Retinal pigment epithelial cell (primary cell): ENCODE measurements around the gene RAD23A.
"Not testable (repeated sequence)": the region's sequence is repeated elsewhere in the genome, so short reads cannot be mapped to it uniquely, and the experiment has no call there.

ENCODE experiments used
- DNase-seq: peaks from one replicate; pipeline ENCODE4 v3.0.0-alpha.2; 2010; ENCODE audit warnings: low read depth
- H3K4me3 ChIP-seq: 2 replicates; pipeline ENCODE4 v1.5.1; 2011; ENCODE audit warnings: mild to moderate bottlenecking, low read length, control low read depth, moderate library complexity
- TF ChIP-seq, protein P1 (sequence below): conservative IDR thresholded peaks from 2 replicates; pipeline ENCODE4 v1.5.1; 2011; ENCODE audit warnings: low read depth, low read length, control low read depth, inconsistent platforms

The RAD23A gene

DNA sequence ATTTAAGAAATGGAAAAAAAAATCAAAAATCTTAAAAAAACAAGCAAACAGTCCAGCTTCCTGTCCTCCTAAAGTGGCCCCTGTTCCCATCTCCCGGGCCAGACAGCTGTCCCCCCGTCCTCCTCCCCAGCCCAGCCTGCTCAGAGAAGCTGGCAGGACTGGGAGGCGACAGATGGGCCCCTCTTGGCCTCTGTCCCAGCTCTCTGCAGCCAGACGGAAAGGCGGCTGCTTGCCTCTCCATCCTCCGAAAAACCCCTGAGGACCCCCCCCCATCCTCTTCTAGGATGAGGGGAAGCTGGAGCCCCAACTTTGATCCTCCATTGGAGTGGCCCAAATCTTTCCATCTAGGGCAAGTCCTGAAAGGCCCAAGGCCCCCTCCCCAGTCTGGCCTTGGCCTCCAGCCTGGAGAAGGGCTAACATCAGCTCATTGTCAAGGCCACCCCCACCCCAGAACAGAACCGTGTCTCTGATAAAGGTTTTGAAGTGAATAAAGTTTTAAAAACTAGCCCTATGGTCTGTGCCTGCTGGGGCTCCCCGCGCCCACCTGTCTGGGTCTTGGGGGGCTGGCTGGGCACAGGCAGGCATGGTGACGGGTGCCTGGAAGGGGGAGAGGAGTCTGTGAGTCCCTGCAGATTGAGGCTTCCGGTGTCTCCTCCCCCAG is 7.6 kb downstream of the RAD23A start:
- no peak for DNase-seq
- no peak overlapping the region for H3K4me3 ChIP-seq
- TF ChIP-seq, protein P1, sequence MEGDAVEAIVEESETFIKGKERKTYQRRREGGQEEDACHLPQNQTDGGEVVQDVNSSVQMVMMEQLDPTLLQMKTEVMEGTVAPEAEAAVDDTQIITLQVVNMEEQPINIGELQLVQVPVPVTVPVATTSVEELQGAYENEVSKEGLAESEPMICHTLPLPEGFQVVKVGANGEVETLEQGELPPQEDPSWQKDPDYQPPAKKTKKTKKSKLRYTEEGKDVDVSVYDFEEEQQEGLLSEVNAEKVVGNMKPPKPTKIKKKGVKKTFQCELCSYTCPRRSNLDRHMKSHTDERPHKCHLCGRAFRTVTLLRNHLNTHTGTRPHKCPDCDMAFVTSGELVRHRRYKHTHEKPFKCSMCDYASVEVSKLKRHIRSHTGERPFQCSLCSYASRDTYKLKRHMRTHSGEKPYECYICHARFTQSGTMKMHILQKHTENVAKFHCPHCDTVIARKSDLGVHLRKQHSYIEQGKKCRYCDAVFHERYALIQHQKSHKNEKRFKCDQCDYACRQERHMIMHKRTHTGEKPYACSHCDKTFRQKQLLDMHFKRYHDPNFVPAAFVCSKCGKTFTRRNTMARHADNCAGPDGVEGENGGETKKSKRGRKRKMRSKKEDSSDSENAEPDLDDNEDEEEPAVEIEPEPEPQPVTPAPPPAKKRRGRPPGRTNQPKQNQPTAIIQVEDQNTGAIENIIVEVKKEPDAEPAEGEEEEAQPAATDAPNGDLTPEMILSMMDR: no peak

DNA sequence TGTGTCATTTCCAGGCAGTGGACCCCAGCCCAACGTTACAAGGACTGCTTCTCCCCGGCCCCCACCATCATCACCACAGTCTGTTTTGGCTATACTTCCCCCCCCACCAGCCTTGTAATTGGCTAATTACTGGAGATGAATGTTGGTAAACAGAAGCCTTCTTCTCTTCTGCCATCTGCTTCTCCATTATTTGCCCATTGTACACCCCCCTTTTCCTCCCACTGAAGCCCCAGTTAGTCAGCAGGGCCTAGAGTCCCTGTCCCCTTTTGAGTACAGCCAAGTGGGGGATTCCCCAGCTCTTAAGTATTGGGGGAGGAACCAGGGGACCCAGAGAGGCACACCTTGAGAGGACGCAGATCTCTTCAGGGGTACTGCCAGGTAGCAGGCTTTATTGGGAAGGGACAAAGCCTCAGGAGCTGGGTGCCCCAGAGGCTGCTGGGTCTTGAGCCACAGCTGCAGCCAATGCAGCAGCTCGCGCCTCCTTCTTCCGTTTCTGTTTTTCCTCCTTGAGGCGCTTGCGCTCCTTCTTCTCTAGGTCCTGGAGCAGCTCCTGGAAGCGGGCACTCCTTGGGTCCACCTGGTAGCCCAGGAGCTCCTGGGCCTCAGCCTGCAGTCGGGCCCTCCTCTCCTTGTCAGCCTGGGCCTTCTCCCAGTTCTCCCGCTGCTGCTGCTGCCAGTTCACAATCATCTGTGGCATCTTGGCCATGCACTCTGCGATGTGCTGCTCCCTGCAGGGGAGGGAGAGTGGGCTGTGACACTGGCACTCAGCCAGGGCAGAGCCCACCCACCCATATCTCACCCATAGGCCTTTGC is 8.3 kb downstream of the RAD23A start:
- no peak for DNase-seq

DNA sequence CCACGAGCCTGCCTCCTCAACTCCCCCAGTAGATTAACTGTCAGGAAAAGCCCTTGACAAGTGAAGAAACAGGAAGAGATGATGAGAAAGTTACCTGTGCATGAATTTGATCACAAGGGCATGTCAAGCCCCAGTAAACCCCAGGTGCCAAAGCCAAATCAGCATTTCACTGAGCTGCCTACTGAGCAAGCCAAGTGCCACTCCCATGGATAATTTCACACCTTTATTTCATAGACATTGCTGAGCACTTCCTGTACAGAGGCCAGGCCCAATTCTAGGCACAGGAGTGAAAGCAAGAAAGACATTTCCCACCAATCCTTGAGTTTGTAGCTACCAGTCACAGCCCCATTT is 8.9 kb downstream of the RAD23A start:
- no peak overlapping the region for H3K4me3 ChIP-seq
- no peak for DNase-seq
- TF ChIP-seq, protein P1: no peak

More for the DNA sequence above, 8.3 kb downstream of the RAD23A start:
- TF ChIP-seq, protein P1: no peak
- no peak overlapping the region for H3K4me3 ChIP-seq

DNA sequence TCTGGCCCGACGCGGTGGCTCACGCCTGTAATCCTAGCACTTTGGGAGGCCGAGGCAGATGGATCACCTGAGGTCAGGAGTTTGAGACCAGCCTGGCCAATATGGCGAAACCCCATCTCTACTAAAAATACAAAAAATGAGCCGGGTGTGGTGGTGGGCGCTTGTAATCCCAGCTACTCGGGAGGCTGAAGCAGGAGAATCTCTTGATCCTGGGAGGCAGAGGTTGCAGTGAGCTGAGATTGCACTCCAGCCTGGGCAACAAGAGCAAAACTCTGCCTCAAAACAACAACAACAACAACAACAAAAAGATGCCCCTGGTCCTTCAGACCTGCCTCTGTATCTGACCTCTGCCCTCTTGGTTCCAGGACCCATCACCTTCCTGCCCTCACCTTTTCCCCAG is 9.9 kb downstream of the RAD23A start:
- DNase-seq: not testable (repeated sequence)
- H3K4me3 ChIP-seq: peak overlapping the region; percentile 90

DNA sequence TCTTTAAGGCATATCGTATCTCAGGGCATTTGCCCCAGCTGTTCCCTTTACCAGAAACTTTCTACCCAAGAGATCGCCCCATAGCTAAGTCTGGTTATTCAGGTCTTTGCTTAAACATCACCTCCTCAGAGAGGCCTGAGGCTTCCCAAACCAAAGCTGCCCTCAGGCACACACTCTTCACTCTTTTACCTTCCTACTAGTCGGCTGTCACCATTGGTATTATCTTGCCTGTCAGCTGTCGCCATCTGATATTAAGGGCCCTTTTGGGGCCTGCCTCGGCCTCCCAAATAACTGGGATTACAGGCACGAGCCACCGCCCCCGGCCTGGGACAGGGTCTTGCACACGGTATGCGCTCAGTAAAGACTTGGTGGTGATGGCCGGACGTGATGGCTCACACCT is 10.3 kb downstream of the RAD23A start:
- TF ChIP-seq, protein P1: no peak
- peak overlapping the region; percentile 90 for H3K4me3 ChIP-seq
- no peak for DNase-seq

DNA sequence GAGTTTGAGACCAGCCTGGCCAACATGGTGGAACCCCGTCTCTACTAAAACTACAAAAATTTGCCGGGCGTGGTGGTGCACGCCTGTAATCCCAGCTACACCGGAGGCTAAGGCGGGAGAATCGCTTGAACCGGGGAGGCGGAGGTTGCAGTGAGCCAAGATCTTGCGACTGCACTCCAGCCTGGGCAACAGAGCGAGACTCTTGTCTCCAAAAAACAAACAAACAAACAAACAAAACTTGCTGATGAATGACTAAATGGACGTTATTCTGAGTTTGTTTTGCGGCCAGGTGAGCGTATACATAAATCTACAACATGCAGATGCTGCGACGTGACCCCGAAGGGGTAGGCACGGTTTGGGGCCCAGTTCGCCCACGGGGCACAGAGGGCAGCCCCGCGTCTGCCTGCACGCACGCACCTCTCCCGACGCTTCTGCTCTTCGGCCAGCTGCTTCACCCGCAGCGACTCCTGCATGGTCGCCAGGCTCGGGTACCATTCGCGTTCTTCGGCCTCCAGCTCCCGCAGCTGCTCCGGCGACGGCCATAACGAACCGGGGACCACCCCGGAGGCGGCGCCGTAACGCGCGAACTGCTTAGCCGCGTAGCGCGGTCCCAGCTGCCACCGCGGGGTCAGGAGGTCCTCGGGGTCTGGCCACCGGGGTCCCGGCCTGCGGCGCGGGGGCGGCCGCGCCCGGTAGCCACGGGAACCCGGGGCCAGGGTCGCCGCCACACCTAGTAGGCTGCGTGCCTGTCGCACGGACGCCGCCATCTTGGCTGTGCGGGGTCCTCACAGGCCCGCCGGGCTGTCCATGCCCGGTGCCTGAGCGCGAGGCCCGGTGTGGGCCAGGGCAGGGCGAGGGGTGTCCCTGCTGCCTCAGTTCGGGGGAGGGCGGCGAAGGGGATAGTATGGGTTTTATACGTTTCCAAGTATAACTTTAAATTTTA is 11.1 kb downstream of the RAD23A start, which contains the start of gene GADD45GIP1:
TSS of gene GADD45GIP1 (minus strand) at position 778 of the 943 bp plus-strand sequence. CDS start at position 767, 11 bp downstream.
- TF ChIP-seq, protein P1: no peak
- peak within 1 kb of the TSS; percentile 90 for H3K4me3 ChIP-seq
- DNase-seq: no peak

DNA sequence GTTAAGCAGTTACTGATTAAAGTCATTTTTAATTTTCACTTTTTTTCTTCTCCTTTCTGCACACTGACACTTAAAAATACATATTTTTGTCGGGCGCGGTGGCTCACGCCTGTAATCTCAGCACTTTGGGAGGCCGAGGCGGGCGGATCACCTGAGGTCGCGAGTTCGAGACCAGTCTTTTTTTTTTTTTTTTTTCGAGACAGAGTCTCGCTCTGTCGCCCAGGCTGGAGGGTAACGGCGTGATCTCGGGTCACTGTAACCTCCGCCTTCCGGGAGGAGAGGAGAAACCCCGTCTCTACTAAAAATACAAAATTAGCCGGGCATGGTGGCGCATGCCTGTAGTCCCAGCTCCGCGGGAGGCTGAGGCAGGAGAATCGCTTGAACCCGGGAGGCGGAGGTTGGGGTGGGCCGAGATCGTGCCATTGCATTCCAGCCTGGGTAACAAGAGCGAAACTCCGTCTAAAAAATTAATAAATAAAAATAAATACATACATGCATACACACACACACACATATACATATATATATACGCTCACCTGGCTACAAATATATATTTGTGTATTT is 11.8 kb downstream of the RAD23A start:
- peak overlapping the region; percentile 90 for H3K4me3 ChIP-seq
- not testable (repeated sequence) for DNase-seq
